ENCODE measurements around the gene CAB39. TPM values are rescaled to one million over a fixed set of nuclear protein-coding genes. Genes with fewer than 3 reads are reported as not detected.

CAB39 gene
- total RNA-seq, 4 donors from 2014 or later, result 73.6 to 105 (median 83.9) TPM

DNA sequence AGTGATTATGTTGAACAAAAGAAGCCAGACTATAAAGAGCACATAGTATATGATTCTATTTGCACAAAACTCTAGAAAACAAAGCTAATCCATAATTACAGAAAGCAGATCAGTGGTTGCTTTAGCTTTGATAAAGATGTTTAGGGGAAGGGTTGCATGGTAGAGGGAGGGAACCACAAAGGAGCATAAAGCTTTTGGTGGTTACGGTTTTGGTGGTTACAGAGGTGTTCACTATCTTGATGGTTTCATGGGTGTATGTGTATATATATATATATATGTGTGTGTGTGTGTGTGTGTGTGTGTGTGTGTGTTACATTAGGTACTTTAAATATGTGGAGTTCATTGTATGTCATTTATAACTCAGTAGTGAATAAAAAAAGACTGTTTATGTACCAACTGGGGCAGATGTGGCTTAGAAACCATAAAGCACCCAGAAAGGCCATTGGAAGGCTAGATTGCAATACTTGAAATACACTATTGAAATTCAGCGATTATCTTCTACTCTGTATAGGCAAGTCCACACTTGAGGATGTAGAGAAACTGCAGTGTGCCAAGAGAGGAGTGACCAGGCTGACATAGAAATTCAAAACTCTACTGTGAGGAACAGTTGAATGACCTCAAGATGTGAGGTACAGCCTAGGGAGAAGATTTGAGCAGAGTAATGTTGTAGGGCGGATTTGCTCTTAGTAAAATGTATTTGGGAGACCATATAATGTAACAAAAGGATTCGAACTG is 60.6 kb downstream of the CAB39 start:
- H3K36me3 ChIP-seq, result no peaks in the 10 kb centered on the region
- DNase-seq (ENCODE audit: extremely low spot score), result no peak
- 98% methylated on average over 4 of the region's 4 CpGs for WGBS
- H3K4me1 ChIP-seq, result peaks cover 27 to 42% (median 32%) of the 10 kb centered on the region in 4 donors
- intact Hi-C loops (cut with DNase I), result no loop called here
- no peak for TF ChIP-seq POLR2AphosphoS5 (IDR thresholded peaks at IDR 0.05)
- TF ChIP-seq, protein P1, sequence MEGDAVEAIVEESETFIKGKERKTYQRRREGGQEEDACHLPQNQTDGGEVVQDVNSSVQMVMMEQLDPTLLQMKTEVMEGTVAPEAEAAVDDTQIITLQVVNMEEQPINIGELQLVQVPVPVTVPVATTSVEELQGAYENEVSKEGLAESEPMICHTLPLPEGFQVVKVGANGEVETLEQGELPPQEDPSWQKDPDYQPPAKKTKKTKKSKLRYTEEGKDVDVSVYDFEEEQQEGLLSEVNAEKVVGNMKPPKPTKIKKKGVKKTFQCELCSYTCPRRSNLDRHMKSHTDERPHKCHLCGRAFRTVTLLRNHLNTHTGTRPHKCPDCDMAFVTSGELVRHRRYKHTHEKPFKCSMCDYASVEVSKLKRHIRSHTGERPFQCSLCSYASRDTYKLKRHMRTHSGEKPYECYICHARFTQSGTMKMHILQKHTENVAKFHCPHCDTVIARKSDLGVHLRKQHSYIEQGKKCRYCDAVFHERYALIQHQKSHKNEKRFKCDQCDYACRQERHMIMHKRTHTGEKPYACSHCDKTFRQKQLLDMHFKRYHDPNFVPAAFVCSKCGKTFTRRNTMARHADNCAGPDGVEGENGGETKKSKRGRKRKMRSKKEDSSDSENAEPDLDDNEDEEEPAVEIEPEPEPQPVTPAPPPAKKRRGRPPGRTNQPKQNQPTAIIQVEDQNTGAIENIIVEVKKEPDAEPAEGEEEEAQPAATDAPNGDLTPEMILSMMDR (IDR thresholded peaks at IDR 0.05), result no peak
- H3K27ac ChIP-seq (replicated peaks in 1 of 4), result no peak overlapping the region
- H3K27me3 ChIP-seq, result no peaks in the 10 kb centered on the region
- H3K9me3 ChIP-seq, result no peaks in the 10 kb centered on the region
- H3K4me3 ChIP-seq, result no peak overlapping the region

DNA sequence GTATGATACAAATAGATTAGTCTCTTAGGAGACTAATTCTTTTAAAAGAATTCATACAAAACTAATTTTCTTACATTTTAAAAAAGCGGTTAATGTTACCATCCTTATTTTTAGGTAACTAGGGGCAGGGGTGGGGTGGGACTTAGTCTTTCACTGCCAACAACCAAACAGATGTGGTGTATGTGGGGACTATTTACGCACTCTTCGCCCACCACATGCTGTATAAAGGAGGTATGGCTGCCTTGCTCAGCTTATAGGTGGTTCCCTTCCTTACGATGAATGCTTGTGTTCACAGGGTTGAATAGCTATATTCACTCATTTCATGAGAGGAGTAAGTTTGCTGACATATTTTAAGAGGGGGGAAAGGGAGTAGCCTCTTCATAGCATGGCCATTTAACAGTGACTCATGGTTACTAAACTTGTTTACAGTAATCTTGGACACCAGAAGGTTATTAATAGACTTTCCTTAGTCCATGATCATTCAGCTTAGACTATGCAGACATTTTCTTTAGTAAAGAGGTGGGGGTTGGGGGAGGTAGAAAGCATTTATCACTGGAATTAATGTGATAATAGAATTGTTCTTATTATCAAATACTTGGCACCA is 61.8 kb downstream of the CAB39 start:
- no peak overlapping the region for H3K4me3 ChIP-seq
- peak in 1 of 2 donors; percentile 14 for TF ChIP-seq POLR2AphosphoS5 (IDR thresholded peaks at IDR 0.05)
- TF ChIP-seq, protein P1 (IDR thresholded peaks at IDR 0.05), result no peak
- no peak for TF ChIP-seq EP300 (IDR thresholded peaks at IDR 0.05)
- TF ChIP-seq POLR2A (IDR thresholded peaks at IDR 0.05; ENCODE audit: low read depth), result no peak
- H3K27me3 ChIP-seq, result no peaks in the 10 kb centered on the region
- H3K27ac ChIP-seq (replicated peaks in 1 of 4), result peak overlapping the region in 3 of 4 donors; percentile 11 to 44 (median 28)
- no peak for DNase-seq (ENCODE audit: extremely low spot score)
- intact Hi-C loops (cut with DNase I), result no loop called here
- H3K9me3 ChIP-seq, result no peaks in the 10 kb centered on the region
- no peaks in the 10 kb centered on the region for H3K36me3 ChIP-seq
- peaks cover 38 to 54% (median 44%) of the 10 kb centered on the region in 4 donors for H3K4me1 ChIP-seq
- WGBS, result 86% methylated on average over 4 of the region's 4 CpGs

DNA sequence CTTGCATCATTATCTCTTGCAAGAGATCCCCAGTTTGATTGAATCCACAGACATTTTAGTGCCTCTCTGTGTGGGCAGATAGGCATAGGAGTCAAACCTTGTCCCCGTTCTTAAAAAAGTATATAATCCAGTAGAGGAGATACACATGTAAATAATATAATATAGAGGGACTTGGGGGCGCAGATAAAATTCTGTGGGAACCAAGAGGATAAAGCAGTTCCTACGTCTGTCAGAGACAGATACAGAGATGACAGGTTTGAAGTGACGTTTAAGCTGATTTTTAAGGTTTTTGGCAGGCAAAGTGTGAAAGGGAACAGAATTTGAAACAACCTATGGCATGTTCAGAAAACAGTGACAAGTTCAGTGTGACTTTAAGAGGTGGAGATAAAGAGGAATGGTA is 63.1 kb downstream of the CAB39 start:
- no peaks in the 10 kb centered on the region for H3K27me3 ChIP-seq
- no peaks in the 10 kb centered on the region for H3K9me3 ChIP-seq
- H3K4me1 ChIP-seq, result peaks cover 40 to 62% (median 54%) of the 10 kb centered on the region in 4 donors
- no peaks in the 10 kb centered on the region for H3K36me3 ChIP-seq
- WGBS, result 93% methylated on average over 4 of the region's 4 CpGs
- TF ChIP-seq POLR2AphosphoS5 (IDR thresholded peaks at IDR 0.05) (no peak), POLR2A (IDR thresholded peaks at IDR 0.05; ENCODE audit: low read depth) (no peak), EP300 (IDR thresholded peaks at IDR 0.05) (no peak)
- TF ChIP-seq, protein P1 (IDR thresholded peaks at IDR 0.05), result no peak
- H3K27ac ChIP-seq (replicated peaks in 1 of 4), result no peak overlapping the region
- no peak for DNase-seq (ENCODE audit: extremely low spot score)
- H3K4me3 ChIP-seq, result no peak overlapping the region
- intact Hi-C loops (cut with DNase I), result no loop called here

DNA sequence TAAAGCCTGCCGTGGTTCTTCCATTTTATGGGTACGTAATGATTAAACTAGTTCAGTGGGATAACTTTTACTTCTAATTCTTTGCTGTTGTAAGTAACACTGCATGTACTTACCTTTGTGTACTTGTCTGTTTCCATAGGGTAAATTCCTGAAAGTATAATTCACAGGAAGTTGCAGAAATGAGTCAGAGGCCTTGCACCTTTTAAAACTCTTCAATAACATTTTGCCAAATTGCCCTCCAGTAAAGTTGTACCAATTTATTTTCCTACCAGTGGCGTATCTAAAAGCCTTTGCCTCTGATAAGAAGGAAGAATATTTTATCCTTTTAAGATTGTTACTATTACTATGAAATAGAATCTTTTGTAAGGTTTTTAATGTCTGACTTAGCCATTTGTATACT is 65.1 kb downstream of the CAB39 start:
- peak overlapping the region; percentile 31 to 41 (median 39) for H3K27ac ChIP-seq (replicated peaks in 1 of 4)
- no peaks in the 10 kb centered on the region for H3K9me3 ChIP-seq
- H3K36me3 ChIP-seq, result peaks cover 0 to 3% (median 0%) of the 10 kb centered on the region in 4 donors
- 96% methylated on average over 3 of the region's 3 CpGs for WGBS
- H3K27me3 ChIP-seq, result no peaks in the 10 kb centered on the region
- intact Hi-C loops (cut with DNase I), result no loop called here
- DNase-seq (ENCODE audit: extremely low spot score), result no peak
- TF ChIP-seq POLR2AphosphoS5 (IDR thresholded peaks at IDR 0.05), result no peak
- TF ChIP-seq EP300 (IDR thresholded peaks at IDR 0.05), result no peak
- no peak for TF ChIP-seq POLR2A (IDR thresholded peaks at IDR 0.05; ENCODE audit: low read depth)
- TF ChIP-seq, protein P1 (IDR thresholded peaks at IDR 0.05), result no peak
- peaks cover 43 to 75% (median 67%) of the 10 kb centered on the region in 4 donors for H3K4me1 ChIP-seq
- no peak overlapping the region for H3K4me3 ChIP-seq
